HEK293 (cell line): ENCODE results near the gene MTERF4.

Source experiments
- CTCF ChIA-PET: fragments of 350-600 bp; formaldehyde crosslinking; extraction: SDS; loops from one replicate; lab custom pipeline; 2021; ENCODE audit warnings: antibody characterized with exemption; lab: Yijun Ruan, JAX
- POLR2A ChIA-PET: fragments of 300-600 bp; formaldehyde crosslinking; extraction: SDS; loops from one replicate; lab custom pipeline; 2020; ENCODE audit warnings: antibody characterized with exemption, inconsistent platforms; lab: Yijun Ruan, JAX
- H3K27ac ChIP-seq: fragments of 200-500 bp; sonication (Bioruptor generic); 2 replicates; pipeline ENCODE4 v1.5.1; 2014; ENCODE audit warnings: low read depth, low read length, control low read depth, inconsistent platforms; ENCODE audit errors: extremely low read depth
- H3K36me3 ChIP-seq, 2 experiments: fragments of 200-500 bp in 1 of 2; sonication (Bioruptor generic) in 1 of 2; 1 replicate in 1 of 2; 2 replicates in 1 of 2; pipeline ENCODE4 v1.5.1; 2014 to 2017; ENCODE audit warnings: inconsistent platforms in 2 of 2, low read length in 2 of 2; ENCODE audit not compliant: control insufficient read depth in 2 of 2, insufficient read depth in 1 of 2
- H3K4me1 ChIP-seq: fragments of 200-500 bp; sonication (Bioruptor generic); 2 replicates; pipeline ENCODE4 v1.5.1; 2014; ENCODE audit warnings: mild to moderate bottlenecking, low read length, inconsistent platforms; ENCODE audit not compliant: control insufficient read depth, insufficient read depth
- H3K4me3 ChIP-seq: 2 replicates; pipeline ENCODE4 v1.5.1; 2011; ENCODE audit warnings: low read depth, mild to moderate bottlenecking, control low read depth, low read length, moderate library complexity
- H3K9me3 ChIP-seq: fragments of 200-500 bp; sonication (Bioruptor generic); 2 replicates; pipeline ENCODE4 v1.5.1; 2014; ENCODE audit warnings: low read depth, low read length, inconsistent platforms; ENCODE audit not compliant: control insufficient read depth, insufficient read depth
- GLI2 ChIP-seq: fragments of 450-650 bp; formaldehyde crosslinking; IDR thresholded peaks from 2 replicates; pipeline ENCODE4; 2017; ENCODE audit warnings: missing biosample characterization, missing genetic modification characterization, low read depth, borderline replicate concordance
- HOXD13 ChIP-seq: sonication (generic); formaldehyde crosslinking; IDR thresholded peaks from 2 replicates; pipeline ENCODE4 v1.8.0; 2022; ENCODE audit warnings: missing genetic modification reagents, borderline replicate concordance
- KLF9 ChIP-seq: fragments of 450-650 bp; formaldehyde crosslinking; IDR thresholded peaks from 2 replicates; pipeline ENCODE4 v1.5.1; 2016; ENCODE audit warnings: missing biosample characterization, missing genetic modification characterization, low read depth
- MEIS1 ChIP-seq: sonication (generic); formaldehyde crosslinking; IDR thresholded peaks from 2 replicates; pipeline ENCODE4 v1.8.1; 2022; ENCODE audit warnings: missing genetic modification reagents, mild to moderate bottlenecking, borderline replicate concordance
- MZF1 ChIP-seq: fragments of 450-650 bp; formaldehyde crosslinking; IDR thresholded peaks from 2 replicates; pipeline ENCODE4 v1.5.1; 2017; ENCODE audit warnings: missing biosample characterization, missing genetic modification characterization, borderline replicate concordance
- PRDM1 ChIP-seq: fragments of 450-650 bp; formaldehyde crosslinking; IDR thresholded peaks from 2 replicates; pipeline ENCODE4; 2016; ENCODE audit warnings: missing biosample characterization, missing genetic modification characterization
- RBAK ChIP-seq: fragments of 450-650 bp; formaldehyde crosslinking; IDR thresholded peaks from 2 replicates; pipeline ENCODE4 v1.5.1; 2016; ENCODE audit warnings: missing biosample characterization, missing genetic modification characterization
- WT1 ChIP-seq: fragments of 450-650 bp; formaldehyde crosslinking; IDR thresholded peaks from 2 replicates; pipeline ENCODE4 v1.5.1; 2016; ENCODE audit warnings: missing biosample characterization, missing genetic modification characterization
- ZBTB6 ChIP-seq: fragments of 450-650 bp; formaldehyde crosslinking; IDR thresholded peaks from 2 replicates; pipeline ENCODE4 v1.5.1; 2017; ENCODE audit warnings: missing biosample characterization, missing genetic modification characterization
- ZFP3 ChIP-seq: fragments of 450-650 bp; formaldehyde crosslinking; IDR thresholded peaks from 2 replicates; pipeline ENCODE4 v1.5.1; 2016; ENCODE audit warnings: low read depth, missing biosample characterization, missing genetic modification characterization
- ZIC2 ChIP-seq: fragments of 450-650 bp; formaldehyde crosslinking; IDR thresholded peaks from 2 replicates; pipeline ENCODE4 v1.5.1; 2016; ENCODE audit warnings: missing biosample characterization, missing genetic modification characterization
- ZNF10 ChIP-seq: fragments of 450-650 bp; formaldehyde crosslinking; IDR thresholded peaks from 2 replicates; pipeline ENCODE4 v1.5.1; 2017; ENCODE audit warnings: missing biosample characterization, missing genetic modification characterization
- ZNF366 ChIP-seq: fragments of 450-650 bp; formaldehyde crosslinking; conservative IDR thresholded peaks from 2 replicates; pipeline ENCODE4 v1.5.1; 2016; ENCODE audit warnings: missing biosample characterization, missing genetic modification characterization
- ZNF423 ChIP-seq: fragments of 450-650 bp; formaldehyde crosslinking; IDR thresholded peaks from 2 replicates; pipeline ENCODE4 v1.5.1; 2016; ENCODE audit warnings: missing biosample characterization, missing genetic modification characterization
- ZNF529 ChIP-seq: fragments of 450-650 bp; formaldehyde crosslinking; IDR thresholded peaks from 2 replicates; pipeline ENCODE4 v1.5.1; 2017; ENCODE audit warnings: missing genetic modification characterization, missing biosample characterization; ENCODE audit not compliant: insufficient replicate concordance
- ZNF544 ChIP-seq: fragments of 450-650 bp; formaldehyde crosslinking; IDR thresholded peaks from 2 replicates; pipeline ENCODE4 v1.5.0; 2017; ENCODE audit warnings: missing biosample characterization, missing genetic modification characterization
- ZNF670 ChIP-seq: fragments of 450-650 bp; formaldehyde crosslinking; IDR thresholded peaks from 2 replicates; pipeline ENCODE4 v1.5.1; 2016; ENCODE audit warnings: missing biosample characterization, missing genetic modification characterization, low read depth
- ZNF677 ChIP-seq: fragments of 450-650 bp; IDR thresholded peaks from 2 replicates; pipeline ENCODE4 v1.5.0; 2018; ENCODE audit warnings: missing biosample characterization, mild to moderate bottlenecking, missing genetic modification characterization, moderate library complexity
- ZNF701 ChIP-seq: fragments of 450-650 bp; formaldehyde crosslinking; IDR thresholded peaks from 2 replicates; pipeline ENCODE4 v1.5.1; 2016; ENCODE audit warnings: missing biosample characterization, missing genetic modification characterization
- TF ChIP-seq, protein P1 (sequence below): fragments of 450-650 bp; formaldehyde crosslinking; IDR thresholded peaks from 2 replicates; pipeline ENCODE4 v1.5.1; 2016; ENCODE audit warnings: missing biosample characterization, missing genetic modification characterization

Gene MTERF4

DNA sequence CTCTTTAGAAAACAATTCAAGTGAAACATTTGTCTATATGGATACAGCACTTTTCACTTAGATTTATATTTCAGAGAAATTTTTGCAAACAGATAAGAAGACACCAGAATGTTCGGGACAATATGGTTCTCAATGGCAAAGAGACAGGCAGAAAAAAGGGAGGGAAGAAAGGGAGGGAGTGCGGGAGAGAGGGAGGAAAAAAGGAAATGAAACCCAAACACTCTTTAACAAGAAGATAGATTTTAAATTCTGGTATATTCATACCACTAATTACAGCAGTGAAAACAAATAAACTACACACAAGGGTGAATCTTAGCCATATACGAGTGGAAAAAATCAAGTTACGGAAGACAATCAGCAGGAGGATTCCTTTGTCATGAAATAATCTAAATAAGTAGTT lies 44.2 kb upstream of the MTERF4 start:
- POLR2A ChIA-PET: interaction anchor here (0.6 kb wide), 1 partner anchor 11 kb away, joined by 3 read pairs; no protein-coding TSS in a partner anchor
- Histone ChIP-seq H3K9me3 (no peaks in the 10 kb centered on the region), H3K4me3 (no peak overlapping the region), H3K36me3 (peaks cover 0 to 21% of the 10 kb centered on the region in 2 experiments; a peak in 2 of 3 replicates)
- TF ChIP-seq KLF9 (tag by site-specific recombination) (no peak), ZNF670 (tag by site-specific recombination) (no peak), MEIS1 (CRISPR knock-in tag) (no peak), ZNF701 (tag by site-specific recombination) (no peak), ZNF529 (tag by site-specific recombination) (no peak), HOXD13 (no peak), ZNF423 (no peak), ZNF10 (tag by site-specific recombination) (no peak), ZNF366 (0 out of 2 replicates have a peak, but pooled peaks have one; percentile 13), RBAK (tag by site-specific recombination) (no peak), WT1 (tag by site-specific recombination) (0 out of 2 replicates have a peak, but pooled peaks have one; percentile 33), PRDM1 (tag by site-specific recombination) (no peak), ZBTB6 (tag by site-specific recombination) (no peak)
- TF ChIP-seq, protein P1, sequence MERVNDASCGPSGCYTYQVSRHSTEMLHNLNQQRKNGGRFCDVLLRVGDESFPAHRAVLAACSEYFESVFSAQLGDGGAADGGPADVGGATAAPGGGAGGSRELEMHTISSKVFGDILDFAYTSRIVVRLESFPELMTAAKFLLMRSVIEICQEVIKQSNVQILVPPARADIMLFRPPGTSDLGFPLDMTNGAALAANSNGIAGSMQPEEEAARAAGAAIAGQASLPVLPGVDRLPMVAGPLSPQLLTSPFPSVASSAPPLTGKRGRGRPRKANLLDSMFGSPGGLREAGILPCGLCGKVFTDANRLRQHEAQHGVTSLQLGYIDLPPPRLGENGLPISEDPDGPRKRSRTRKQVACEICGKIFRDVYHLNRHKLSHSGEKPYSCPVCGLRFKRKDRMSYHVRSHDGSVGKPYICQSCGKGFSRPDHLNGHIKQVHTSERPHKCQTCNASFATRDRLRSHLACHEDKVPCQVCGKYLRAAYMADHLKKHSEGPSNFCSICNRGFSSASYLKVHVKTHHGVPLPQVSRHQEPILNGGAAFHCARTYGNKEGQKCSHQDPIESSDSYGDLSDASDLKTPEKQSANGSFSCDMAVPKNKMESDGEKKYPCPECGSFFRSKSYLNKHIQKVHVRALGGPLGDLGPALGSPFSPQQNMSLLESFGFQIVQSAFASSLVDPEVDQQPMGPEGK (tag by site-specific recombination): no peak
- TF ChIP-seq, all 188 proteins: peak for 2
- Histone ChIP-seq H3K4me1 (no peaks in the 10 kb centered on the region), H3K27ac (no peak overlapping the region)
- CTCF ChIA-PET: no interaction called here

DNA sequence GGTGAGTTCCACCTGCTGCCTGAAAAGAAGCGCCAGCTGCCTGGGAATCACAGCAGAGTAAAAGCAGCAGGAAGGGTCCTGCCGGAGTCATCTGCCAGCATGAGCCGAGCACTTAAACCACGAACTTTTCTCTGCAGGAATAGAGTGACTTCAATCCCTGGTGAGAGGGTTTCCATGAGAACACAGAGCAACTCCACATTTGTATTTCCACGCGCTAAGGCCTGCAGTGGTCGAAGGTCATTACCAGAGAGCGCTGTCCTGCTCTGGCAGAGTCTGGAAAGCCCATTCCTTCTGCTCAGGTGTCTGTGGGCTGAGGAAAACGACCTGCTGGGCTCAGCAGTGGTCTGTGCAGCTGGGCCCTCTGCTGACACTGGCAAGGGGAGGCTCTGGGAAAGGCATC lies 40.5 kb upstream of the MTERF4 start:
- H3K27ac ChIP-seq: no peak overlapping the region
- POLR2A ChIA-PET: no interaction called here
- H3K36me3 ChIP-seq: peaks cover 0 to 53% of the 10 kb centered on the region in 2 experiments; a peak in 2 of 3 replicates
- no peaks in the 10 kb centered on the region for H3K9me3 ChIP-seq
- no peaks in the 10 kb centered on the region for H3K4me1 ChIP-seq
- TF ChIP-seq ZFP3 (tag by site-specific recombination): no peak
- TF ChIP-seq MZF1 (tag by site-specific recombination): no peak
- no peak for TF ChIP-seq ZNF677
- TF ChIP-seq ZIC2 (tag by site-specific recombination): peak; percentile 87
- TF ChIP-seq GLI2: no peak
- CTCF ChIA-PET: interaction anchor here (0.6 kb wide), 1 partner anchor 52 kb away, joined by 4 read pairs; no protein-coding TSS in a partner anchor
- no peak overlapping the region for H3K4me3 ChIP-seq

DNA sequence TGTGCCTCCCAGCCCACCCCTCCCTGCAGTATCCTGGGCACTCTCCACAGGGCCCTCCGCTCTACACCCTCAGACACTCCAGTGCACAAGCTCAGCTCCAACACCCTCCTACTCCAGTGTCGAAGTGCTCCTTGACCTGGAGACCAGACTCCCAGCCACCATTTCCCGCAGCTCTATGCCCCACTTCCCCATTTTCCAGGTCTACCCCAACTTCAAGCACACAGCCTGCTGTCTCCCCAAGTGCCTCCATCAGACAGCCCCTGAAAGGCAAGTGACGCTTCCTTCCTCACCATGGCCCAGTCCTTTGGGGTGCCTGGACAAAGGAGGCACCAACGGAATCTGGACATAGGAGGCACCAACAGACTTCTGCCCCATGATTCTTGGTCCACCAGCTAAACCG lies 40.0 kb upstream of the MTERF4 start:
- ChIA-PET CTCF (interaction anchor here (0.6 kb wide), 1 partner anchor 52 kb away, joined by 4 read pairs; no protein-coding TSS in a partner anchor), POLR2A (no interaction called here)
- Histone ChIP-seq H3K27ac (no peak overlapping the region), H3K9me3 (no peaks in the 10 kb centered on the region), H3K36me3 (peaks cover 0 to 59% of the 10 kb centered on the region in 2 experiments; a peak in 2 of 3 replicates), H3K4me3 (no peak overlapping the region), H3K4me1 (no peaks in the 10 kb centered on the region)
- TF ChIP-seq ZNF544 (tag by site-specific recombination): no peak
